Mesothelial cell of epicardium (in vitro differentiated cells): Measurements from ENCODE around the gene LRP5. TPM values are rescaled to one million over a fixed set of nuclear protein-coding genes. Genes with fewer than 3 reads are reported as not detected.
"Not testable (repeated sequence)": the region's sequence is repeated elsewhere in the genome, so short reads cannot be mapped to it uniquely, and the experiment has no call there.

Source experiments
- DNase-seq, 2 experiments: peaks; one replicate each; pipeline ENCODE4 v3.0.0; 2021; ENCODE audit warnings: low spot score in 2 of 2; ENCODE audit not compliant: unreplicated experiment in 2 of 2
- H3K27ac Mint-ChIP-seq: 2 replicates; pipeline ENCODE4 v1.8.0; 2021; ENCODE audit warnings: mixed read lengths
- H3K27me3 Mint-ChIP-seq: 2 replicates; pipeline ENCODE4 v1.8.0; 2021; ENCODE audit warnings: low read depth, mixed read lengths
- H3K36me3 Mint-ChIP-seq: 2 replicates; pipeline ENCODE4 v1.8.0; 2021; ENCODE audit warnings: mixed read lengths
- H3K4me1 Mint-ChIP-seq: 2 replicates; pipeline ENCODE4 v1.8.0; 2021; ENCODE audit warnings: mixed read lengths
- H3K4me3 Mint-ChIP-seq: 2 replicates; pipeline ENCODE4 v1.8.0; 2021; ENCODE audit warnings: mild to moderate bottlenecking, moderate library complexity, mixed read lengths
- H3K9me3 Mint-ChIP-seq: 2 replicates; pipeline ENCODE4 v1.8.0; 2021; ENCODE audit warnings: mixed read lengths
- total RNA-seq: library from RNA; stranded (reverse); gene quantifications from 3 replicates; pipeline ENCODE4 v1.2.1, GENCODE V29; 2021
- TF ChIP-seq, protein P1 (sequence below): fragments of 200-600 bp; sonication (generic); IDR thresholded peaks from one replicate; pipeline ENCODE4 v1.5.0; 2021; ENCODE audit warnings: antibody characterized with exemption; ENCODE audit not compliant: unreplicated experiment

The LRP5 gene
- total RNA-seq, 1 donor from 2014 or later: 72.5 TPM

DNA sequence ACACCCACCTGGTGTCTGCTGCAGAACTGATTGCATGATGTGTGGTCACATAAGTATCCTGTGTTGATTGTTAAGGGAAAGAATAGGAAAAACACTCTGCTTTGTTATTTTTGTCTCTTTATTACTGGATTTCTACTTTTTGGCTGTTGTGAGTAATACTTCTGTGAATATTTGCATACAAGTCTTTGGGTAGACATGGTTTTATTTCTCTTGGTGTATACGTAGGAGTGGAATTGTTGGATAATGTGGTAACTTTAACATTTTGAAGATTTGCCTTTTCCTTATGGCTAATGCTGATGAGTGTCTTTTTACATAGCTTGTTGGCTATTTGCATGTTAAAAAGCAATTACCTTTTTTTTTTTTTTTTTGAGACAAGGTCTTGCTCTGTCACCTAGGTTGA lies 161.3 kb downstream of the LRP5 start:
- Mint-ChIP-seq H3K9me3 (peaks cover 16% of the 10 kb centered on the region), H3K36me3 (peaks cover 50% of the 10 kb centered on the region), H3K4me3 (no peak overlapping the region), H3K27me3 (no peaks in the 10 kb centered on the region), H3K4me1 (peaks cover 22% of the 10 kb centered on the region), H3K27ac (no peak overlapping the region)
- TF ChIP-seq, protein P1, sequence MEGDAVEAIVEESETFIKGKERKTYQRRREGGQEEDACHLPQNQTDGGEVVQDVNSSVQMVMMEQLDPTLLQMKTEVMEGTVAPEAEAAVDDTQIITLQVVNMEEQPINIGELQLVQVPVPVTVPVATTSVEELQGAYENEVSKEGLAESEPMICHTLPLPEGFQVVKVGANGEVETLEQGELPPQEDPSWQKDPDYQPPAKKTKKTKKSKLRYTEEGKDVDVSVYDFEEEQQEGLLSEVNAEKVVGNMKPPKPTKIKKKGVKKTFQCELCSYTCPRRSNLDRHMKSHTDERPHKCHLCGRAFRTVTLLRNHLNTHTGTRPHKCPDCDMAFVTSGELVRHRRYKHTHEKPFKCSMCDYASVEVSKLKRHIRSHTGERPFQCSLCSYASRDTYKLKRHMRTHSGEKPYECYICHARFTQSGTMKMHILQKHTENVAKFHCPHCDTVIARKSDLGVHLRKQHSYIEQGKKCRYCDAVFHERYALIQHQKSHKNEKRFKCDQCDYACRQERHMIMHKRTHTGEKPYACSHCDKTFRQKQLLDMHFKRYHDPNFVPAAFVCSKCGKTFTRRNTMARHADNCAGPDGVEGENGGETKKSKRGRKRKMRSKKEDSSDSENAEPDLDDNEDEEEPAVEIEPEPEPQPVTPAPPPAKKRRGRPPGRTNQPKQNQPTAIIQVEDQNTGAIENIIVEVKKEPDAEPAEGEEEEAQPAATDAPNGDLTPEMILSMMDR: no peak
- DNase-seq: no peak

DNA sequence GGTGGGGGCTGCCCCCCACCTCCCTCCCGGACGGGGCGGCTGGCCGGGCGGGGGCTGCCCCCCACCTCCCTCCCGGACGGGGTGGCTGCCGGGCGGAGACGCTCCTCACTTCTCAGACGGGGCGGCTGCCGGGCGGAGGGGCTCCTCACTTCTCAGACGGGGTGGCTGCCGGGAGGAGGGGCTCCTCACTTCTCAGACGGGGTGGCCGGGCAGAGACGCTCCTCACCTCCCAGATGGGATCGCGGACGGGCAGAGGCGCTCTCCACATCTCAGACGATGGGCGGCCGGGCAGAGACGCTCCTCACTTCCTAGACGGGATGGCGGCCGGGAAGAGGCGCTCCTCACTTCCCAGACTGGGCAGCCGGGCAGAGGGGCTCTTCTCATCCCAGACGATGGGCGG lies 163.2 kb downstream of the LRP5 start:
- not testable (repeated sequence) for H3K4me1 Mint-ChIP-seq, DNase-seq, H3K27ac Mint-ChIP-seq, H3K4me3 Mint-ChIP-seq, H3K27me3 Mint-ChIP-seq
- peaks cover 61% of the 10 kb centered on the region for H3K36me3 Mint-ChIP-seq
- peaks cover 23% of the 10 kb centered on the region for H3K9me3 Mint-ChIP-seq

DNA sequence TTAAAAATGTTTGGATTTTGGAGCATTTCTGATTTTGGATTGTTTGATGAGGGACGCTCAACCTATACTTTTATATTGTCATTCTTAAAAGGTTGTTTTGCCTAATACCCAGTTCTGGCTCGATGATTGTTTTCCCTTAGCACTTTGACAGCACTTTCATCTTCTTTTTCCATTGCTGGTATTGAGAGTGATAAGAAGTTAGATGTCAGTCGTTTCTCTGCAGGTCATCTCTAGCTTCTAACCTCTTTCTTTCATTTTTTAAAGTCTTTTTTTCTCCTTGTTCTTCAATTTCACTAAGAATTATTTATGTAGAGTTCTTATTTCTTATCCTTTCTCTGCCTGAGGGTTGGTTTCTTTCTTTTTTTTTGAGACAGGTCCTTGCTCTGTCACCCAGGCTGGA lies 167.0 kb downstream of the LRP5 start:
- DNase-seq: no peak
- H3K4me1 Mint-ChIP-seq: peaks cover 12% of the 10 kb centered on the region
- peaks cover 16% of the 10 kb centered on the region for H3K9me3 Mint-ChIP-seq
- H3K4me3 Mint-ChIP-seq: no peak overlapping the region
- TF ChIP-seq, protein P1: no peak
- no peaks in the 10 kb centered on the region for H3K27me3 Mint-ChIP-seq
- H3K36me3 Mint-ChIP-seq: peaks cover 41% of the 10 kb centered on the region
- no peak overlapping the region for H3K27ac Mint-ChIP-seq

DNA sequence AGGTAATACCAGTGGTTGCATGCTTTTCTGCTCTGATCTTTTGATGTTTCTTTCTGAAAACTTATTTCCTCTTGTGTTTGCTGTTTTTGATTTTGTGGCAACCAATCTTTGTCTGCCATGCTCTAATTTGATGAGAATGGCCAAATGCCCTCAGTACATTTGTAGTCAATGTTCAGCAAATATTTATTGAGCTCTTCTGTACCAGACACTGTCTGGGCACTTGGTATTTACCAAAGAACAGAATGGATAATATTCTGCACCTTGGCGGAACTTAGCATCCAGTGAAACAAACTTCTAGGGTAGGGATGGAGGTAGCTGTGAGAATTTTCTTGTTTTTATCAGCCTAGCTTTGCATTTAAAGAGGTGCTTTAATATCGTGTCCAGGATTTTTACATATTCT lies 167.8 kb downstream of the LRP5 start:
- peaks cover 17% of the 10 kb centered on the region for H3K9me3 Mint-ChIP-seq
- no peak overlapping the region for H3K4me3 Mint-ChIP-seq
- H3K4me1 Mint-ChIP-seq: peaks cover 12% of the 10 kb centered on the region
- TF ChIP-seq, protein P1: no peak
- DNase-seq: no peak
- H3K27me3 Mint-ChIP-seq: no peaks in the 10 kb centered on the region
- peaks cover 41% of the 10 kb centered on the region for H3K36me3 Mint-ChIP-seq
- H3K27ac Mint-ChIP-seq: no peak overlapping the region

DNA sequence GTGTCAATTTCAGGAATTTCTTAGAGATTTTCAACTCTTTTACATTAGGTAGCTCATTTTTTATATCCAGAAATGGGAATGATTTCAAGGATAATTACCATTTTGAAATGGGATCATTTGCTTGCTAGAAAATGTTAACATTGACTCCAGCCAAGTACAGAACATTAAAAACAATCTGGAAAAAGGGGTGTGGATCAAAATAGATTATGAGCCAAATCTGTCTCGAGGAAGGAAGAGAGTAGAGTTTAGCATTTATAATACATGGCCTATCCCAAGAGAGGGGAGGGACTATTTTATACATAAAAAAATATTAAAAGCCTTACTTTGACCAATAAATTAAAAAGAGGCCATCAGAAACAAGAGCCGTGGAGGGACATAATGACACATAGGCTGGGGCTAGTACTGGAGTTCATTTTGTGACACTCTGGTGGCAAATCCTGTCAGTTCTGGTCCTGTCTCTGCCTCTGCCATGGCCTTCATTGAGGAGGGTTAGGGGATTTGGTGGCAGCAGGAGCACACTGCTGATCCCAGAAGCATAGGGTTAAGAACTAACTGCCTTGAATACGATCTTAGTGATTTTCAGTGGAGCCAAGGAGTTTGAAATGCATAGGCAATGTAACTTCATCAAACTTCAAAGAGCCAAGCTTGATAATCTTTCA lies 168.6 kb downstream of the LRP5 start:
- peaks cover 17% of the 10 kb centered on the region for H3K9me3 Mint-ChIP-seq
- H3K27ac Mint-ChIP-seq: peak overlapping the region; percentile 70
- H3K4me3 Mint-ChIP-seq: no peak overlapping the region
- no peaks in the 10 kb centered on the region for H3K27me3 Mint-ChIP-seq
- peaks cover 12% of the 10 kb centered on the region for H3K4me1 Mint-ChIP-seq
- peaks cover 43% of the 10 kb centered on the region for H3K36me3 Mint-ChIP-seq
- TF ChIP-seq, protein P1: no peak
- no peak for DNase-seq

DNA sequence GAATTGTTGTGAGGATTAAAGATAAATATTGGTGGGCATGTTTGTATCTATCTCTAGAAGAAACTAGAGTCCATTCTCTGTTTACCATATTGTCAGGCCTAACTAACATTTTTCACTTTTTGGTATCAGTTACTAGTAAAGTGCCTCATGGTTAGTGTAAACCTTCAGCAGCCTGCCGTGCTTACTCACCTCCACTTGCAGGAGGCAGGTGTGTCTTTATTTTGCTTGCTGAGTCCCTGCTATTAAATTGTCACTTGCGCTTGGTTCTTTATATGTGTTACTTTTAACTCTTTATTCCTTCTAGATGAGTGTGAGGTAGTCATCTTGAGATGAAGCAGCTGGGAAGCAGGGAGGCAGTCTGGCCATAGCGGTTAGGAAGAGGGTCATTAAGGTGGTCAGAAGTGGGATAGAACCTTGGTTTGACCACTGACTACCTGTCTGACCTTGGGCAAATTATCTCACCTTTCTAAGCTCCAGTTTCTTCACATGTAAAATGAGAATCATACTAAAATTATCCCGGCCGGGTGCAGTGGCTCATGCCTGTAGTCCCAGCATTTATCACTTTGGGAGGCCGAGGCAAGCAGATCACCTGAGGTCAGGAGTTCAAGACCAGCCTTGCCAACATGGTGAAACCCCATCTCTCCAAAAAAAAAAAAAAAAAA lies 169.3 kb downstream of the LRP5 start:
- Mint-ChIP-seq H3K27ac (peak overlapping the region; percentile 70), H3K9me3 (peaks cover 18% of the 10 kb centered on the region), H3K36me3 (peaks cover 48% of the 10 kb centered on the region), H3K4me1 (peaks cover 12% of the 10 kb centered on the region), H3K4me3 (no peak overlapping the region), H3K27me3 (no peaks in the 10 kb centered on the region)
- DNase-seq: no peak
- TF ChIP-seq, protein P1: no peak
